Heart left ventricle (tissue), 16 donors: ENCODE results near the gene GLT8D1. TPM values are rescaled to one million over a fixed set of nuclear protein-coding genes. Genes with fewer than 3 reads are reported as not detected.
"Not testable (repeated sequence)": the region's sequence is repeated elsewhere in the genome, so short reads cannot be mapped to it uniquely, and the experiment has no call there.

Experiments
- ATAC-seq, 4 donors: fragments of 200-7000 bp; cut with Tn5 transposase; one replicate each; pipeline ENCODE4 v1.9.1; 2020 to 2022; ENCODE audit warnings: moderate library complexity in 4 of 4, mild to moderate bottlenecking in 3 of 4, moderate number of reproducible peaks in 1 of 4
- DNase-seq, 5 donors: peaks; one replicate each; pipeline ENCODE4 v3.0.0-alpha.2; 2020
- H3K27ac ChIP-seq, 12 donors: fragments of 200-600 bp; sonication (generic) in 4 of 12; one replicate each; pipeline versions ENCODE4 v1.5.0 to v1.8.0; 2016 to 2022; ENCODE audit warnings: mild to moderate bottlenecking in 2 of 12
- H3K27me3 ChIP-seq, 9 donors: fragments of 200-600 bp; sonication (generic) in 2 of 9; one replicate each; pipeline versions ENCODE4 v1.5.1 to v1.8.0; 2016 to 2022; ENCODE audit warnings: mild to moderate bottlenecking in 3 of 9
- H3K36me3 ChIP-seq, 9 donors: fragments of 200-600 bp; sonication (generic) in 2 of 9; one replicate each; pipeline versions ENCODE4 v1.5.0 to v1.8.0; 2018 to 2022; ENCODE audit warnings: mild to moderate bottlenecking in 2 of 9
- H3K4me1 ChIP-seq, 12 donors: fragments of 200-600 bp; sonication (generic) in 4 of 12; one replicate each; pipeline versions ENCODE4 v1.5.0 to v1.8.0; 2016 to 2022; ENCODE audit warnings: mild to moderate bottlenecking in 3 of 12
- H3K4me3 ChIP-seq, 12 donors: fragments of 200-600 bp; sonication (generic) in 4 of 12; one replicate each; pipeline versions ENCODE4 v1.5.0 to v1.8.0; 2017 to 2022; ENCODE audit warnings: mild to moderate bottlenecking in 9 of 12, moderate library complexity in 4 of 12
- H3K9me3 ChIP-seq, 12 donors: fragments of 200-600 bp; sonication (generic) in 4 of 12; one replicate each; pipeline versions ENCODE4 v1.5.0 to v1.8.0; 2016 to 2022; ENCODE audit warnings: mild to moderate bottlenecking in 1 of 12
- POLR2A ChIP-seq, 2 donors: fragments of 450-650 bp; IDR thresholded peaks; one replicate each; pipeline ENCODE4 v1.6.1; 2017; ENCODE audit warnings: antibody characterized with exemption in 2 of 2, mild to moderate bottlenecking in 2 of 2, moderate library complexity in 2 of 2
- WGBS, 4 donors: extraction: QIAGEN DNeasy Blood & Tissue Kit in 2 of 4; methylation state at CpG; one replicate each; pipeline versions ENCODE4 v1.1.5 to v1.1.7; 2013 to 2018; 5-methylcytosine and 5-hydroxymethylcytosine counted together
- intact Hi-C, 10 donors: fragments of 100-400 bp; cut with DNase I; formaldehyde crosslinking; loops; one replicate each; pipeline versions ENCODE4 v1.11.1 to v1.14.2; 2022
- polyA plus RNA-seq, 2 donors: library from polyadenylated mRNA; stranded (reverse); fragments of 200-250 nt; gene quantifications; one replicate each; pipeline ENCODE4 v1.2.3, GENCODE V29; 2013
- total RNA-seq, 9 donors: library from RNA; depleted of rRNA in 2 of 9; stranded (reverse); fragments of >200 nt in 2 of 9; fragmentation: NEBNext Ultra II Directional in 3 of 9; extraction: Animal tissue kit (Norgen Biotek cat#: 25700) in 3 of 9; gene quantifications; one replicate each; pipeline versions ENCODE4 v1.1.0 to v1.2.4, GENCODE V29; 2016 to 2023
- TF ChIP-seq, protein P1 (sequence below), 12 donors: fragments of 200-600 bp; sonication (generic) in 4 of 12; IDR thresholded peaks; one replicate each; pipeline versions ENCODE4 v1.5.0 to v1.8.0; 2018 to 2022; ENCODE audit warnings: antibody characterized with exemption in 12 of 12, mild to moderate bottlenecking in 5 of 12
- donor health status: ischemic (EF 13 %, LVEDD 7.1; RV severe dilation, severe dysfunction).
- donor health status: healthy with polysubstance abuse.
- donor health status: DM: no; HTN: yes; CAD: no.
- donor health status: DM: no; HTN: no; CAD: no.
- donor health status: ischemic (EF 25% LVEDD 6.9; RV normal size, moderate dysfunction).
- donor health status: ischemic (EF 25% LVEDD 5.7; RV mildly dilated, moderate dysfunction).
- donor health status: healthy.
- donor health status: DM: yes; HTN: yes; CAD: no.
- donor health status: ischemic (EF 35%, LVEDD 5.7; RV mildly dilated, moderate dysfunction).
- donor health status: nonischemic (EF 11% LVEDD 7.7; RV severe dilation, severe dysfunction).
- donor health status: DM: yes; HTN: yes; CAD: no.
- donor health status: PGD.
- donor health status: ischemic (EF 29% LVEDD 5.4; RV normal size, mild dysfunction).
- donor health status: nonischemic (EF 23%, LVEDD 6.1; RV moderate dilation, normal function).

The GLT8D1 gene
- total and polyA plus RNA-seq, 11 donors: 21.7 to 39.0 (median 28.3) TPM

DNA sequence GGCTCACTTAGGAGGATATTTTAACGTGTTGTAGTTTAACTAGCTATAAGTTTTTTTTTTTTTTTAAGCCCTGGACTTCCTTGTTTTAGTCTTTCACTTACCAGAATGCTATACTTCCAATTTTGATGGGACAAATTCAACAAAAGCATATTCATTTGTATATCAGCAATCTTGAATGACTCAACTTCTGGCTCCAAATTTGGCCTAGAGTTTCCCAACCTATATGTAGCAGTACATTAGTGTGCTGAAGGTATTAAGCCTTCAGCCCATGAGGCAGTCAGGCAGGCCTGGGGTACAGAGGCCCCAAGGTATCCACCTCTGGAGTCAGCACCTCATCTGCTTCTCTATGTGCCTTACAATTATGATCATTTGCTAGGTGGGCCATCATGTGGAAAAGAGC is 25.8 kb downstream of the GLT8D1 start:
- DNase-seq (no peak), ATAC-seq (no peak)
- Histone ChIP-seq H3K9me3 (no peaks in the 10 kb centered on the region), H3K27me3 (no peaks in the 10 kb centered on the region), H3K4me1 (peaks cover 9 to 65% (median 39%) of the 10 kb centered on the region in 12 donors), H3K27ac (peak overlapping the region in 2 of 12 donors; percentile 7 to 29), H3K4me3 (no peak overlapping the region), H3K36me3 (peaks cover 0 to 66% (median 52%) of the 10 kb centered on the region in 9 donors)
- TF ChIP-seq, protein P1, sequence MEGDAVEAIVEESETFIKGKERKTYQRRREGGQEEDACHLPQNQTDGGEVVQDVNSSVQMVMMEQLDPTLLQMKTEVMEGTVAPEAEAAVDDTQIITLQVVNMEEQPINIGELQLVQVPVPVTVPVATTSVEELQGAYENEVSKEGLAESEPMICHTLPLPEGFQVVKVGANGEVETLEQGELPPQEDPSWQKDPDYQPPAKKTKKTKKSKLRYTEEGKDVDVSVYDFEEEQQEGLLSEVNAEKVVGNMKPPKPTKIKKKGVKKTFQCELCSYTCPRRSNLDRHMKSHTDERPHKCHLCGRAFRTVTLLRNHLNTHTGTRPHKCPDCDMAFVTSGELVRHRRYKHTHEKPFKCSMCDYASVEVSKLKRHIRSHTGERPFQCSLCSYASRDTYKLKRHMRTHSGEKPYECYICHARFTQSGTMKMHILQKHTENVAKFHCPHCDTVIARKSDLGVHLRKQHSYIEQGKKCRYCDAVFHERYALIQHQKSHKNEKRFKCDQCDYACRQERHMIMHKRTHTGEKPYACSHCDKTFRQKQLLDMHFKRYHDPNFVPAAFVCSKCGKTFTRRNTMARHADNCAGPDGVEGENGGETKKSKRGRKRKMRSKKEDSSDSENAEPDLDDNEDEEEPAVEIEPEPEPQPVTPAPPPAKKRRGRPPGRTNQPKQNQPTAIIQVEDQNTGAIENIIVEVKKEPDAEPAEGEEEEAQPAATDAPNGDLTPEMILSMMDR (IDR thresholded peaks at IDR 0.05): no peak
- no peak for TF ChIP-seq POLR2A (IDR thresholded peaks at IDR 0.05)
- intact Hi-C loops: loop anchor here in 9 of 10 donors (5.0 to 10.0 kb wide), 5 partner anchors 143 to 255 kb away; partner anchors contain the start of genes NISCH (in 1 of the 9), TNNC1 (in 1 of the 9) and UQCC5 (in 1 of the 9)
- 37 to 56% (median 41%) methylated on average over 1 of the region's 1 CpG for WGBS, 4 donors

DNA sequence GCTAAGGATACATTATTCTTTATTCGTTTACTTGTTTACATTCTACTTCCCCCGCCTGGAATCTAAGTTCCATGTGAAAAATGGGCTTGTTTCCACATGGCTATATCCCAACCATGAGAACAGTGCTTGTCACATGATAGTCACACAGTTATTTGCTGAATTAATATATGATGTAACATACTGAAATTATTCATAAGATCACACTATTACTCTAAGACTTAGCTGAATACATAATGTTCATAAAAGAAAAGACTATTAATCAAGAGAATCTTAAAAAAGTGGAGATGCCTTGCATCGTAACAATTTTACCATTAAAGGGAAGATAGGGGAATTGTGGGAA is 26.4 kb downstream of the GLT8D1 start:
- Histone ChIP-seq H3K9me3 (no peaks in the 10 kb centered on the region), H3K27ac (peak overlapping the region in 1 of 12 donors; percentile 29), H3K4me3 (no peak overlapping the region), H3K27me3 (no peaks in the 10 kb centered on the region), H3K4me1 (peaks cover 8 to 59% (median 32%) of the 10 kb centered on the region in 12 donors), H3K36me3 (peaks cover 0 to 73% (median 56%) of the 10 kb centered on the region in 9 donors)
- intact Hi-C loops: loop anchor here in 1 of 10 donors (10.0 kb wide), 1 partner anchor 254 kb away; no protein-coding TSS in a partner anchor
- no peak for TF ChIP-seq POLR2A (IDR thresholded peaks at IDR 0.05)
- TF ChIP-seq, protein P1 (IDR thresholded peaks at IDR 0.05): no peak
- no peak for DNase-seq
- WGBS, 4 donors: 64 to 89% (median 80%) methylated on average over 3 of the region's 3 CpGs
- ATAC-seq: no peak

DNA sequence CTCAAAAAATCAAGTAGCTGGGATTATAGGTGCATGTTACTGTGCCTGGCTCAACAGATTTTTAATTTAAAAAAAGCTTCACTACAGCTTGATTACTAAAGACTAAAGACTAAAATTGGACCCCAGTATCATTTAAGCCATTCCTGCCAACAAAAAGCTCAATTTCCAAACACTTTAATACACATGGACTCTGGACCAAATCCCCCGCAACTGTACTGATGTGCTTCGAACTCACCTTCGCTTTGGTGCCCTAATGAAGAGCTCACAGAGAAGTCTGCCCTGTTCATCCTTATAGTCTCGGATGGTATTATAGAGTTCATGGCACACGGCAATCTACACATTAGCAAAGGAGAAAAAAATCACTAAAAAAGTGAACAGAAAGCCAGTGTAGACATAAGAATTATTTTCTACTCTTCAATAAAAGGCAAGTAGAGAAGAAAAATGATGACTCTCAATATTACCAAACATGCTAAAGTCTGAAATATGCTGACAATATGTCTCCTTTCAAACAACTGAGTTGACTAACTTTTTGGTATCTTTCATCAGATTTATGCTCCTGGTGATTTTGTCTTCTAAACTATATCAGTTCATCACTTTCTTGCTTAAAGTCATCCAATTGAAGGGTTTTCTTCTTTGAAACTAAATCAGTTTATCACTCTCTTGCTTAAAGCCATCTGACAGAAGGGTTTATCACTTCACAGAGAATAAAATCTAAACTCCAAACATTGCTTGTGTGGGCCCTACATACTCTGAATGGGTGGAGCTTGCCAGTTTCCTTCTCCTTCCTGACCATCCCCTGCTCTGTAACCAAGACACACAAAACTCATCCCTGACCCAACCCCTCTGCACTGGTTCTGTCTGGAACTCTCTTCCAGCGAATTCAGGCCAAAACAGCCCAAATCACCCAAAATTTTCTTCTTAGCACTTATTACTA is 27.1 kb downstream of the GLT8D1 start:
- ATAC-seq (no peak), DNase-seq (no peak)
- intact Hi-C loops: loop anchor here in 1 of 10 donors (10.0 kb wide), 1 partner anchor 254 kb away; no protein-coding TSS in a partner anchor
- H3K4me1 ChIP-seq: peaks cover 5 to 53% (median 27%) of the 10 kb centered on the region in 12 donors
- no peaks in the 10 kb centered on the region for H3K27me3 ChIP-seq
- no peak overlapping the region for H3K27ac ChIP-seq
- TF ChIP-seq POLR2A (IDR thresholded peaks at IDR 0.05): no peak
- TF ChIP-seq, protein P1 (IDR thresholded peaks at IDR 0.05): no peak
- no peak overlapping the region for H3K4me3 ChIP-seq
- no peaks in the 10 kb centered on the region for H3K9me3 ChIP-seq
- peaks cover 0 to 79% (median 63%) of the 10 kb centered on the region in 9 donors for H3K36me3 ChIP-seq
- 95 to 97% (median 96%) methylated on average over 6 of the region's 6 CpGs for whole genome bisulfite sequencing, 4 donors

DNA sequence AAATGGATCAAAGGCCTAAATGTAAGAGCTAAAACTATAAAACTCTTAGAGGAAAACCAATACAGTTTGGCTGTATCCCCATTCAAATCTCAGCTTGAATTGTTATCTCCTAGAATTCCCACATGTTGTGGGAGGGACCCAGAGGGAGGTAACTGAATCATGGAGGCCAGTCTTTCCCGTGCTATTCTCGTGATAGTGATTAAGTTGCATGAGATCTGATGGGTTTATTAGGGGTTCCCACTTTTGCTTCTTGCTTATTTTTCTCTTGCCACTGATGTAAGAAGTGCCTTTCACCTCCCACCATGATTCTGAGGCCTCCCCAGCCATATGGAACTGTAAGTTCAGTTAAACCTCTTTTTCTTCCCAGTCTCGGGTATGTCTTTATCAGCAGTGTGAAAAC is 29.4 kb downstream of the GLT8D1 start:
- not testable (repeated sequence) for H3K27ac ChIP-seq, H3K27me3 ChIP-seq, H3K4me3 ChIP-seq, DNase-seq, H3K9me3 ChIP-seq, ATAC-seq
- Histone ChIP-seq H3K4me1 (peaks cover 0 to 37% (median 12%) of the 10 kb centered on the region in 12 donors), H3K36me3 (peaks cover 0 to 96% (median 86%) of the 10 kb centered on the region in 9 donors)
- 37 to 70% (median 58%) methylated on average over 3 of the region's 3 CpGs for WGBS, 4 donors
- intact Hi-C loops: loop anchor here in 1 of 10 donors (10.0 kb wide), 1 partner anchor 251 kb away; no protein-coding TSS in a partner anchor
